Retinal pigment epithelial cell (primary cell): ENCODE results near the gene UBASH3B.

Experiments used
- DNase-seq: peaks from one replicate; pipeline ENCODE4 v3.0.0-alpha.2; 2010; ENCODE audit warnings: low read depth
- H3K4me3 ChIP-seq: 2 replicates; pipeline ENCODE4 v1.5.1; 2011; ENCODE audit warnings: mild to moderate bottlenecking, low read length, control low read depth, moderate library complexity
- CTCF ChIP-seq: conservative IDR thresholded peaks from 2 replicates; pipeline ENCODE4 v1.5.1; 2011; ENCODE audit warnings: low read depth, low read length, control low read depth, inconsistent platforms

Gene UBASH3B

GRCh38 chr11:122775675-122776271 is 120.3 kb downstream of the UBASH3B start:
- no peak overlapping the region for H3K4me3 ChIP-seq
- DNase-seq = no peak
- TF ChIP-seq CTCF = no peak

- no peak for DNase-seq
- no peak overlapping the region for H3K4me3 ChIP-seq
- no peak for TF ChIP-seq CTCF
Measured at GRCh38 chr11:122776546-122776945, 121.0 kb downstream of the UBASH3B start.

GRCh38 chr11:122777343-122777742 is 121.8 kb downstream of the UBASH3B start:
- no peak for DNase-seq
- H3K4me3 ChIP-seq = no peak overlapping the region
- no peak for TF ChIP-seq CTCF

- H3K4me3 ChIP-seq = no peak overlapping the region
- TF ChIP-seq CTCF = no peak
- no peak for DNase-seq
Measured at GRCh38 chr11:122778148-122778547, 122.6 kb downstream of the UBASH3B start.

GRCh38 chr11:122779047-122779629 is 123.6 kb downstream of the UBASH3B start:
- H3K4me3 ChIP-seq = no peak overlapping the region
- no peak for TF ChIP-seq CTCF
- DNase-seq = no peak

- TF ChIP-seq CTCF = no peak
- no peak for DNase-seq
- H3K4me3 ChIP-seq = no peak overlapping the region
Measured at GRCh38 chr11:122780296-122780949, 124.9 kb downstream of the UBASH3B start.
